KOPT-K1 (cell line): ENCODE measurements around the gene NRP2.

ENCODE experiments used
- H3K27ac ChIP-seq: fragments of 200-600 bp; sonication (generic); 2 replicates; pipeline ENCODE4 v1.5.1; 2016; ENCODE audit warnings: antibody characterized with exemption, mild to moderate bottlenecking, low read depth, low read length; ENCODE audit not compliant: poor library complexity, severe bottlenecking
- H3K36me3 ChIP-seq: fragments of 200-600 bp; sonication (generic); 2 replicates; pipeline ENCODE4 v1.5.1; 2017; ENCODE audit warnings: antibody characterized with exemption, mild to moderate bottlenecking, low read length, moderate library complexity; ENCODE audit not compliant: insufficient read depth
- H3K9me3 ChIP-seq: fragments of 200-600 bp; sonication (generic); 2 replicates; pipeline ENCODE4 v1.5.1; 2017; ENCODE audit warnings: antibody characterized with exemption, low read length, mild to moderate bottlenecking; ENCODE audit not compliant: insufficient read depth, poor library complexity, severe bottlenecking

The NRP2 gene, protein sequence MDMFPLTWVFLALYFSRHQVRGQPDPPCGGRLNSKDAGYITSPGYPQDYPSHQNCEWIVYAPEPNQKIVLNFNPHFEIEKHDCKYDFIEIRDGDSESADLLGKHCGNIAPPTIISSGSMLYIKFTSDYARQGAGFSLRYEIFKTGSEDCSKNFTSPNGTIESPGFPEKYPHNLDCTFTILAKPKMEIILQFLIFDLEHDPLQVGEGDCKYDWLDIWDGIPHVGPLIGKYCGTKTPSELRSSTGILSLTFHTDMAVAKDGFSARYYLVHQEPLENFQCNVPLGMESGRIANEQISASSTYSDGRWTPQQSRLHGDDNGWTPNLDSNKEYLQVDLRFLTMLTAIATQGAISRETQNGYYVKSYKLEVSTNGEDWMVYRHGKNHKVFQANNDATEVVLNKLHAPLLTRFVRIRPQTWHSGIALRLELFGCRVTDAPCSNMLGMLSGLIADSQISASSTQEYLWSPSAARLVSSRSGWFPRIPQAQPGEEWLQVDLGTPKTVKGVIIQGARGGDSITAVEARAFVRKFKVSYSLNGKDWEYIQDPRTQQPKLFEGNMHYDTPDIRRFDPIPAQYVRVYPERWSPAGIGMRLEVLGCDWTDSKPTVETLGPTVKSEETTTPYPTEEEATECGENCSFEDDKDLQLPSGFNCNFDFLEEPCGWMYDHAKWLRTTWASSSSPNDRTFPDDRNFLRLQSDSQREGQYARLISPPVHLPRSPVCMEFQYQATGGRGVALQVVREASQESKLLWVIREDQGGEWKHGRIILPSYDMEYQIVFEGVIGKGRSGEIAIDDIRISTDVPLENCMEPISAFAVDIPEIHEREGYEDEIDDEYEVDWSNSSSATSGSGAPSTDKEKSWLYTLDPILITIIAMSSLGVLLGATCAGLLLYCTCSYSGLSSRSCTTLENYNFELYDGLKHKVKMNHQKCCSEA

DNA sequence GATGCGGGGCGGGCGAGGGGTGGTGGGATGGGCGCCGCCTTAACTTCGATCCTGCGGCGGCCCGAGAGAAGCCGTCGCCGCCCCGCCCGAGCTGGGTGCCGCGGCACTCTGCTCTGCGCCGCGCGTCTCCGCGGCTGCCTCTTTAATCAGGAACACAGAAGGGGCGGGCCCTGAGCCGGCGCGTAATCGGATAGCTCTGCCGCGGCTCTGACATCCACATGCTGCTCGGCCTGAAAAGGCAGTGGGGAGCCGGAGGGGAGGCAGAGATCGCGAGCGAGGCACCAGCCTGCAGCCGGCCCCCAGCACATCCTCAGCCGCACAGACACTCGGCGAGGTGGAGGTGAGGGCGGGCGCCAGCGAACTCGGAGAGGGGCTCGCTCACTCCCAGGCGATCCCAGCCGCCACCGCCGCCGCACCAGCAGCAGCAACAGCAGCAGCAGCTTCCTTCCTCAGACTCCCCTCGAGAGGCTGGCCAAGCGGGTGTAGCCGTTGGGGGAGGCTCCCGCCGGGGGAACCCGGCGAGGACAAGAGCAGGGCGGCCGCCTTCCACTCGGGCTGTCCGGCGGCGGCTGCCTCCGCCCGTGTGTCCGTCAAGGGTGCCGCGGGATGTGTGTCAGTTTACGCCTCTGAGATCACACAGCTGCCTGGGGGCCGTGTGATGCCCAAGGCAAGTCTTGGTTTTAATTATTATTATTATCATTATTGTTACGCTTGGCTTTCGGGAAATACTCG, at the start of gene NRP2:
NRP2 (plus strand) TSS at position 263 of the 732 bp plus-strand sequence. CDS start 790 bp downstream, outside the sequence.
- Histone ChIP-seq H3K27ac (no peak within 1 kb of the TSS), H3K9me3 (no peaks in the 10 kb centered on the region), H3K36me3 (no peaks in the 10 kb centered on the region)

DNA sequence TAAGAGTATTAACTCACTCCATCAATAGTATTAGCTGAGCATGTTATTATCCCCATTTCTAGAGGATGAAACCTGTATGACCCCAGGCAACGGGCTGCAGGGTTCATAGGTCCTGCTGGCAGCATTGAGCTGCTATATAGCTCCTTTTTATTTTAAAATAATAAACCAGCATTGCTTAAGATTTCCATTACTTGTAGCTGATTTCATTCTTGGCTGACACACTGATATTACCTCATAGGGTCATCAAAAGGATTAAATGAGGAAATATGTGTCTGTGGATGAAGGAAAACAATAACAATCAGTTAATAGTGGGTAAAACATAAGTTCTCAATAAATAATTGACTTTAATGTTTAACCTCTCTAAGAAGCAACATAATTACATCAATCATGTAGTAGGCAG, 48.3 kb upstream of the NRP2 start:
- H3K9me3 ChIP-seq = no peaks in the 10 kb centered on the region
- H3K36me3 ChIP-seq = no peaks in the 10 kb centered on the region
- H3K27ac ChIP-seq = no peak overlapping the region

DNA sequence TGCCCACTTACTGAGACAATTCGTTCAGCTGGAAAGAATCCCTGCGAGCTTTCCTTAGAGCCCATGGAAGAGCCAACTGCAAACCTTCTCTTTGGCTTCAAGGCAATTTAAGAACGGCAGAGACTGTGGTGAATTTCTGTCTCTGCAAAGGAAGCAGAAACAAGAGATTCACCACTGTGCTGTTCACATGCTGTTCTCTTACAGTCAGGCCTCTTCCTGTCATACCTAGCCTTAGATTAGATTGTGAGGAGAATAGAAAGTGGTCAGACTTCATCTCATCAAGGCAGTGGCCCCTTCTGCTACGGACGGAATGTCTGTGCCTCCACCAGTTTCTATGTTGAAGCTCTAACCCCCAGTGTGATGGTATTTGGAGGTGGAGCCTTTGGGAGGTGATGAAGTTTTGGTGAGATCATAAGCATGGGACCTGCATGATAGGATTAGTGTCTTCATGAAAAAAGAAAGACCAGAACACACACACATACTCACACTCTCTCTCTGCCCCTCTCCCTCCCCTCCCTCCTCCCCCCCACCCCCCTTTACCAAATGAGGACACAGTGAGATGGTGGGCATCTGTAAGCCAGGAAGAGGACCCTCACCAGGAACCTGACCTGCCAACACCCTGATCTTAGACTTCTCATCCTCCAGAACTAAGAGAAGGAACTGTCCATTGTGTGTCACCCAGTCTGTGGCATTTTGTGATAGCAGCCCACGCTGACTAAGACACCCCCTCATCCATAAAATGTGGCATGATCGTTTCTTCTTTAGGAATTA, 45.6 kb upstream of the NRP2 start:
- H3K27ac ChIP-seq = no peak overlapping the region
- no peaks in the 10 kb centered on the region for H3K9me3 ChIP-seq
- H3K36me3 ChIP-seq = no peaks in the 10 kb centered on the region

DNA sequence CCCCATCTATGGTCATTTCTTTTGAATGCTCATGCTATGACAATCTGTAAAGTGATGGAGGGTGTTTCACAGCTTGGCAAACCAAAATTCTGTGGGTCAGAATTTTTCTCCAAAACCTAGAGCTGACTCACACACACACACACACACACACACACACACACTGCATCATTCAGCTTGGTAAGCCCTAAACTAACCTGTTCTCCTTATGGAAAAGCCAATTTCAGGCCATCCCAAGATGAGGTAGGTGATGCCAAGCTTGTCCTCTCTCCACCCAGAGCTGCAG, 45.0 kb upstream of the NRP2 start:
- Histone ChIP-seq H3K9me3 (no peaks in the 10 kb centered on the region), H3K27ac (no peak overlapping the region), H3K36me3 (no peaks in the 10 kb centered on the region)

DNA sequence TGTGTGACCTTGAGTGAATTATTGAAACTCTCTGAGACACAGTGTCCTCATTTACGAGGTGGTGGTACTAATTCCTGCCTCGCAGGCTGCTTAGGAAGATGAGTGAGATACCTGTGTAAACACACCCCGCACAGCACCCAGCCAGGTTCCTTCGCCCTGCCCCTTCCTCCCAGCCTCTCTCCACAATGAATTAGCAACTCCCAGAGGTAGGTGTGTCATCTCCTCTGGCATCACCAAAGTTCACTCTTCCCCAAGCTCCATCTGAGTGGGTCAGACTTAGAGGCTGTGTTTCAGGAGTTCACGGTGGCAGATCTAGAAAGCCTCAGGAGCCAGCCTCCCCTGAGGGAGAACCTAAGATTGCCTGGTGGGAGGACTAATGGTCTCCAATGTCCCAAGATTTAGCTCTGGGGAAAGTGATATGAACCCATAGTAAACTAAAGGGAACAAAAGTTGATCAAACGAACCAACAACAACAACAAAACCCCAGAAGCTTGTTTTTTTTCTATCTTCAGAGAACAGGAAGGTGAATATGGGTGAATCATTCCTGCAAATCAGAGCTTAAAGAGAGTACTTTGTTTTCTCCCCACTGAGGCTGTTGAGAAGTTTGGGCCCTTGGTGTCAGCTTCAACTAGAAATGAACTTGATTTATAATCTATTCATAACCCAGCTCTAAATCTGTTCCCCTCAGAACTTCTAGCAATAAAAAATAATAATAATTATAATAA, 44.4 kb upstream of the NRP2 start:
- Histone ChIP-seq H3K27ac (no peak overlapping the region), H3K36me3 (no peaks in the 10 kb centered on the region), H3K9me3 (no peaks in the 10 kb centered on the region)

DNA sequence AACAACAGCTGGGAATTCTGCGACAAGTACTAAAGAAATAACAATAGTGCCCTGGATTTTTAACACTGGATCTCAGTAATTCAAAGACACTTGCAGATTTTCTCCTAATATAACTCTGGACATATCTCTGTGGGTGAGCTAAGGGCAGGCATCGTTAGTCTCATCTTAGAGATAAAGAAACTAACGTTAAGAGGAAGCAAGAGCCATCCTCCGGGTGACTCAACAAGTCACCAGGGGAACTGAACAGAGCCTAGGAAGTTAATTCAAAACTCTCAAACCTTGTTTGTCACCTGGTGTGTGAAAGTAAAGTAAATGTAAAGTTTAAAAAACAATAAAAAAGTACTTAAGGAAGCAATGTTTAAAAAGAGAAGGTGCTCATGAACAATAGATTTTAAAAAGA, 41.6 kb upstream of the NRP2 start:
- no peaks in the 10 kb centered on the region for H3K36me3 ChIP-seq
- no peaks in the 10 kb centered on the region for H3K9me3 ChIP-seq
- H3K27ac ChIP-seq = no peak overlapping the region

DNA sequence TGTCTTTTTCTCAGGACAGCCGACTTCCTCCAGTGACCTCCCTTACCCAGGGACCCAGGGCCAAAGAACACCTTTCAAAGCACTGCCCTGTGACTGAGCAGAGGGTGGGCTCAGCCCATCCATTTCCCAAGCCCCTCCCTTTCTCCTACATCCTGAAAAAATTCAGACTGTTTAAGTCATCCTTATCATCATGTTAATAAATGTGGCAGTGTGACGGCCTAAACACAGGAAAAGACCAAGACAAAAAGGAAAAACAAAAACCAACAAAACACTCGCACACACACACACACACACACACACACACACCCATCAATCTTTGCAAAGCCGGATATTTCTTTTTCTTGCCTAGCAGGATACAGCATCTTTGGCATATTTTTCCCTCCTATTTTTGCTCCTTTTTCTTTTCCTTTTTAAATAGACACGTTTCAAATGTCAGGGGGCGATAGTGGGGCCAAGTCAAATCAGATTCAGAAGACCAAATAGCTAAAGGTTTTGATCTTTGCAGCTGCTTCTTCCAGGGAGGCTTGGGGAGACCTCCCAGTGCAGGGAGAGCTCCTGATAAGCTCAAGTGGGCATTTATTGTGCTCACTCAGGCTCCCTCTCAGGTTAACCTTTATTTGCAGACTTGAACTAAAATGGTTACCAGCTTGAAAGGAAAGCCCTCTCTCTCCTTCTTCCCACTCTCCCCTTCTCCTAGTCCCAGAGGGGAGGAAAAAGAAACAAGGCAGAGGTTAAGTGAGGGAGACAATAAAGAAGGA, 39.5 kb upstream of the NRP2 start:
- Histone ChIP-seq H3K27ac (no peak overlapping the region), H3K9me3 (no peaks in the 10 kb centered on the region)

DNA sequence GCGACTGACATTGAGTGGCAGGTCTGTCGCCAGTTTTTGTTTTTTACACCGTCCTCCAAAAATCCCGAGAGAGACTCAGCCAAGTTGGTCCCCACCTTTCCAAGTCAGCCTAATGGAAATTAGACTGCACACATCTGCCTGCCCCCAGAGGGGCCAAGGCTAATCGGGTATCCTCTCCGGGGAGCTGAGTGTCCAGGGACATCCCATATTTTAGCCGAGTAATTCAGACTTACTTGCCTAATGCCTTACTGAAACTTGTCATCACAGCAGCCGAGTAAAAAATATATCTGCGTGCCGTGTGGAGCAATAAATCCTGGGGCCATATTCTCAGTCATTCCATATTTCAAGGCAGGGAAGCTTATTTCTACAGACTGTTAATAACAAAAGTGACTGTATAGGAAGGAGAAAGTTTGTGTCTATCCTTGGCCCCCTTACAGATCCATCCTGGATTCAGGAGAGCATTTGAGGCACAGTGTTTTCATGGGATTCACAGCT, 38.9 kb upstream of the NRP2 start:
- no peak overlapping the region for H3K27ac ChIP-seq
- no peaks in the 10 kb centered on the region for H3K36me3 ChIP-seq
- no peaks in the 10 kb centered on the region for H3K9me3 ChIP-seq

More for the DNA sequence above, 39.5 kb upstream of the NRP2 start:
- no peaks in the 10 kb centered on the region for H3K36me3 ChIP-seq

DNA sequence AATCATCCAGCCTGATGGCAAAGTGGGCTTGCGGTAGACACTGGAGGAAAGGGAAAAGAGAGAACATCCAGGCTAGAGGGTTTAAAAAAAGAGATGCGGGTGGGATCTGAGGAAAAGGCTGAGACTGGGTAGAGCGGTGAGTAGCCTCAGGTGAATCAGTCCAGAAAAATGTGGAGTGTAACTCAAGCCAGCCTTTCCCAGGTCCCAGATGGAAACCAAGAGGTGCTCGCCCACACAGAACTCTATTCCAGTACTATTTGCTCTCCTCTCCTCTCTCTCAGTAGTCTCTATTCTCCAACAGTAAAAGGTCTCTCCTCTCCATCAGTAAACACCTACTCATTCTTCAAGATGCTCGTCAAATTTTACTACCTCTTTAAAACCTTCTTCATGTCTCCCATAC, 38.3 kb upstream of the NRP2 start:
- no peaks in the 10 kb centered on the region for H3K9me3 ChIP-seq
- H3K27ac ChIP-seq = no peak overlapping the region
- no peaks in the 10 kb centered on the region for H3K36me3 ChIP-seq

DNA sequence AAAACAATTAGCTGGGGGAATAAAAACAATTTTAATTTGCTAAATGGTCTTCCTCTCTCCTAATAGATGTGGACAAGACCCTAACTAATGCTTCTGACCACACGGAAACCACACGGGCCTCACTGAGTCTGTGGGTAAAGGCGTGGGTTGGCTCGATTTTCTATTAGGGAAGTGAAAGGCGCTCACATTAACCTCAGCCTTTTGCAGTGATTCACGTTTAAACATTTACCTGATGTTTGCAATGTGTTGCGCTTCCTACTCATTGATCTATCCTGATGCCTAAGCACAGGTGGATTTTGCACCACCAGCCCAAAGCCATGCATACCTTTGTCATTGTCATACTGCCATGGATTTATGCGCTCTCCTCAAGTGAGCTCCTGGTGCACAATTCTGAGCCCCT, 35.6 kb upstream of the NRP2 start:
- Histone ChIP-seq H3K36me3 (no peaks in the 10 kb centered on the region), H3K27ac (no peak overlapping the region), H3K9me3 (no peaks in the 10 kb centered on the region)

DNA sequence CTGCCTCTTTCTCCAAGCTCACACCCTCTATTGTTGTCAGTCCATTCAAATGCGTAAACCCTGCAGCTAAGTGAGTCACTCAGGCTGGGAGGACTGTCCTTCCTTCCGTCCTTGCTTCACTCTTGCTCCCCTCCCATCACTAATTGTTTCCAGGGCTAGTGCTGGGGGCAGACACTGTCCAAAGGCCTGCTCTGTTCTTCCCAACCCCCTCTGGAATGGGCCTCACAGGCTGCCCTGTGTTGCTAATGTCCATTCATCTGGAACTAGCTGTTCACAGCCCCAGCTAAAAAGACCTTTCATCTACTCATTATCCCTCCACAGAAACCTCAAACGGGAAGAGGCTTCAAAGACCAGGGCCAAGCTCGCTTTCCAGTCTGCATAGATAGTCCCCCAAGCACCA, 31.9 kb upstream of the NRP2 start:
- Histone ChIP-seq H3K27ac (no peak overlapping the region), H3K9me3 (no peaks in the 10 kb centered on the region), H3K36me3 (no peaks in the 10 kb centered on the region)

DNA sequence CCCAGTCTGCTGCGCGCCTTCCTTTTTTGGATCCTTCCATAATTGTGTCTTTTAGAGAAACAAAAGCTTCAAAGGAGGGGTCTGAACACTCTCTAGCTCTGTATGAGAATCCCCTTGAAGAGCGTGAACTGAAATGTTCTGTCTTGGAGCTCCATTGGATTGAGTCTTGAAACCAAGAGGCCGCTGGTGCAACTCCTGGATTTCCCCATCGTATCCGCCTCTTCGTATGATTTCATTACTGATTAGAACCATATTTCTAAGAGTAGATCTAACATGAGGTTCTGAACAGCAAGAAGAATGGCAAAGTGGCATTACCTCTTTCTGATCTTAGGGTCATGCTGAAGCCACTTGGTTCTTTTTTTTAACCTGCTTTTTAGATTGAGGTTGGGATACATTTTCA, 31.4 kb upstream of the NRP2 start:
- Histone ChIP-seq H3K27ac (no peak overlapping the region), H3K36me3 (no peaks in the 10 kb centered on the region), H3K9me3 (no peaks in the 10 kb centered on the region)

DNA sequence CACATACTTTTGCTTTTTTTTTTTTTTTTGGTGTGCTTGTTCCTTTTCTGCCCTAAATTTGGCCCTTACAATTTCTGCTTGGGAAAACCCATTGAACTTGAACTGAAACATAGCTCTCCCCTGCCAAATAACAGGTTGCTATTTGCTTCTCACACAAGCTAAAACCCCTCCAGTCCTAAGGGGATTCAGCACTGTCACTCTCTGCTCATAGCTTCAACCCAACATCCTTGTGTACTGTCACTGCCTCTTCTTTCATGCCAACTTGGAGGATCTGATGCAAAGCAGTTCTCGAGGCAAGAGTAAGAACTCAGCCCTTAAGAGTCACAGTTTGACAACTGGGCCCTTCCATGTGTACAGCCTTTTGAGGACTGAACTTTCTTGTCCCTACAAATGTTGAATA, 30.6 kb upstream of the NRP2 start:
- Histone ChIP-seq H3K27ac (no peak overlapping the region), H3K36me3 (no peaks in the 10 kb centered on the region), H3K9me3 (no peaks in the 10 kb centered on the region)
